ENCODE measurements around the gene ATP2B1.
"Not testable (repeated sequence)": the region's sequence is repeated elsewhere in the genome, so short reads cannot be mapped to it uniquely, and the experiment has no call there.

ATP2B1 gene

DNA sequence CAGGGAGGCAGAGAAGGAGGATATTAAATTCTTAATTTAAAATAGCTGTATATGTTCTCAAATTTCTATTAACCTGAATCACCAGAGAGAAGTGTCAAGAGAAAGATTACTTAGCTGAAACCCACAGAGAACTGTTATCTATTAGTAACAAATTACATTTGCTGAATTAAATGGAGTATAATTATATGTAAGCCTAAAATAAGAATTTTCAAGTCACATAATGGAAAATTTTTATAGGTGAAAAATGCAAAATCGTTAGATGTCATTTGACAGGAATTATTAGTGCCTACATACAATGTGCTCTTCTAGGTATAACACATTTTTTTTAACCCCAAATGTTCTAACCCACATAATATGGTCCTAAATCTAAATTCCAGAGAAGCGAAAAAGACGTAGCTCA is 4.1 kb upstream of the ATP2B1 start:
- no peak for DNase-seq (ENCODE audit: low spot score)

- no peak for DNase-seq (ENCODE audit: low spot score)
Observed at GRCh38 chr12:89710873-89711750, 2.5 kb upstream of the ATP2B1 start.

- peak; percentile 88 for DNase-seq (ENCODE audit: low spot score)
Observed at GRCh38 chr12:89709995-89710872, 1.6 kb upstream of the ATP2B1 start.

DNA sequence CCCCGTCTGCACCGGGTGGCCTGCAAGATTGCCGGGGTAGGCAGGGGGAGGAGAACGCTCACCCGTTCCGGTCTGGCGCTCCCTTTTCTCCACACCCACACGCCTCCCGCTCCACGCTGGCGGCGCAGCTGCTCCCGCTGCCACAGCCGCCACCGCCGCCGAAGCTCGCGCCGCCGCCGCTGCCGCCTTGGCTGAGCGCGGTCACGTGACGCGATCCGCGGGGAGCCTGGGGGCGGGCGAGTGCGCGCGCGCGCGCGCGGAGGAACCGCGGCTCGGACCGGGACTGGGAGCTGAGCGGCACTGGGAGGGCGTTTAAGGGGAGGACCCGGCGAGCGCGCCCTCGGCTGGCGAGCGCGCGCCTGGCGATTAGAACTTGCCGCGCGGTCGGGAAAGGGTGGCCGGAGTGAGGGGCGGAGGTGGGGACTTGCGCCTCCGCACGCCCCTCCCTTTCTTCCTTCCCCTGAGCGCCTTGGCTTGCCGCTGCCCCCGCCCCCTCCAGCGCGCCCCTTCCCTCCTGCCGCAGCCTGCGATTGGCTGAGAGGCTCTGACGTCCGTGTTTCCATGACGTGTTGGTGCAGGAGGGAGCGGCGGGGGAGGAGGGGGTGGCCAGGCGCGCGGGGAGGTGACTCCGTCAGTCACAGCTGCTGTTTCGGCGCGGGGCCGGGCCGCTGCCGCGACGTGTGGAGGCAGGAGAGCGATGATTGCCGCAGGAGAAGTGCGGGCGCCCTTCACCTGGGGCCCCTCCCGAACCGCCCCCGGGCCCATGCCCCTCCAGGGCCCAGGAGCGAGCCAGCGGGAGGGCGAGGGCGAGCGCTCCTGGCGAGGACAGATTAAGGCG is 738 bp upstream of the ATP2B1 start:
- peak; percentile 100 for DNase-seq (ENCODE audit: low spot score)

DNA sequence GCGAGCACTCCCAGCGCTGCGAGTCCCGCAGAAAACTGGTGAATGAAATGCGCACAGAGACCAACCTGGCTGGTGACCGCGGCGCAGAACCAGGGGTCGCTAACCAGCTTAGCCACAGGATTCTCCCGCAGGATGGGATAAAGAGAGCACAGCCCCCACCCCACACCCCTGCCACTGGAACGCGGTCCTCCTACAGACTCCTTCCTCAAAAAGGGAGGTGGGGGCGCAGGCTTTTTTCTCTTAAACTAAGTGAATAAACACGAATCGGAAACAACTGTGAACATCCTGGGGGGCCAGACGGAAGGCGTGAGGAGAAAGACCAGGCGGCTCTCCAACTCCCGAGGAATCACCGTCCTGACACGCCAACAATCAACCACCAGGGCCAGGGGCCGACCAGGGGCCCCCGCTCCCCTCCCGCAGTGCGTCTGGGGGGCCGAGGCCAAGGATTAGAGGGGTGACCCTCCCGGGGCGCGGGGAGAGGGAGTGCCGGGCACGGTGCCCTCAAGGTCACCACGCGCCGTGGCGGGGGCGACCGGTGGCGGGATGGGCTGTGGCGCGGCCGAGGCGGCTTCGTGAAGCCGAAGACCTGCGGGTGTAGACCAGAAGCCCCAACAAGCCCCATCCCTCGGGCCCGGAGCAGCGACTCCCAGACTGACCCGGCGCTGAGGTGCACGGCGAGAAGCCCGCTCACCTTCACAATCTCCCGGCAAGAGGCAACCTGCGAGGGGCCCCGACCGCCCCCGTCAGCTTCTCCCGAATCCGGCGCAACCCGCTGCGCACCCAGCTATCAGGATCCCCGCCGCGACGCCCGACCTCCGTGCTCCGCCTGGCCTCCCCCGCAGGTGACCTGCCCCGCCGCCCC is 704 bp downstream of the ATP2B1 start:
- DNase-seq (ENCODE audit: low spot score): peak; percentile 77

DNA sequence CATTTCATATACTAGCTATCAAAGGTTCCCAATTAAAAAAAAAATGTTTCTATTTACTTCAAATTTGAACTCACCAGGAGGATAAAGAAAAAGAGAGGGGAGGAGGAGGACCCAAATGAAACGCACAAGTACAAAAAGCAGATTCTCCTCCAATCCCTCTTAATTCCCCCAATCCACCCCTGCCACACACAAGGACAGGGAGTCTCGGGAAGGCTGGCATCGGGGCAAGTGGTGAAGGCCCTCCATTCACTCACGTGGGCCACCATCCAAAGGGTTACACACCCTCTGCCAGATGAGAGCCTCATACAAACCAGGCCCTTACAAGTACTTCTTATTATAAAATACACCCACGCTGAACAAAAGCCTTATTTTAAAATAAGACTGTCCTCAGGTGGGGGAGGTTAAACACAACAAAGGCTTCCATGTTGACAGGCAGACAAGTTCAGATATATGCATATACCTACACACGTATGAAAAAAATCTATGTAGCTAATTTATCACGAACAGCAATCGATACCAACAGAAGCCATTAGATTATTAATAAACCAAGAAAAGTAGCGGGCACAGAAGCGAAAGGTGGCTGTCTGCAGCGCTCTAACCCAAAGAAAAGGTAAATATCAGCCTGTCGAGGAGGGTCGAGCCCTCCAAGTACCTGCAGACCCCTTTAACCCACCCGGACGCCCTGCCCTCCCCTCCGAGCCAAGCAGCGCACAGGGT is 1.5 kb downstream of the ATP2B1 start:
- DNase-seq (ENCODE audit: low spot score): peak; percentile 55

DNA sequence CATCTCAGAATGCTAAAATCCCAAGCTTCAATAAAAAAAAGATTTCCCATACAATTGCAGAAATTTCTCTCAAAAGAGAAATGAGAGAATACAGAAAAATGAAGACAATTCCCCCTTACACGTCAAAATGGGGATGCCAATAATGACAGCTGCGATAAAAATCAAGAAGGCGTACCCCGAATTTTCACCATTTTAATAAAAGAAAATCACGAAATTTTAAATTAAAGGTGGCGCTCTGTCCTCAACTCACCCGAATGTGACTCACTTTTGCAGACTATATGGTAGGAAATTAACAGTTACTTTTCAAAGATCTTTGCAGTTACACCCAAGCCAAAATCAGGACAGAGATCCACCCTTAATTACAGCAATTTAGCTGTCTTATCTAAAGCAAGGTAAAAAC is 2.1 kb downstream of the ATP2B1 start:
- DNase-seq (ENCODE audit: low spot score): no peak

DNA sequence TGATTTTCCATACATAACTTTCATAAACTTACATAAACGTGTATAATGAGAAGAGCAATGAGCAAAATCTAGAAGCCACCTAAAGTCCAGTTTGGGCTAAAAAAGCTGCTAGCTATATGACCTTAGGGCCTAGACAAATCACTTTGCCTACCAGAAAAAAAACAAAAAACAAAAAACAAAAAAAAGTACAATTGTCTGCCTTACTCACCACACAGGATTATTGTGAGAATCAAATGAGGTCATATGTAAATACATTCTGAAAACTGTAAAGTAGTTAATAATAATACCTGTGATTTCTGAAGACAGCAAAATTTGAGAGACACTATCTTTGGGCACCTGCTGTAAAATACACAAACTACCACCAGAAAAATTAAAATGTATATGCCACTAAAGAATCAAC is 4.2 kb downstream of the ATP2B1 start:
- DNase-seq (ENCODE audit: low spot score): no peak

GRCh38 chr12:89703768-89704167 is 4.9 kb downstream of the ATP2B1 start:
- no peak for DNase-seq (ENCODE audit: low spot score)

DNA sequence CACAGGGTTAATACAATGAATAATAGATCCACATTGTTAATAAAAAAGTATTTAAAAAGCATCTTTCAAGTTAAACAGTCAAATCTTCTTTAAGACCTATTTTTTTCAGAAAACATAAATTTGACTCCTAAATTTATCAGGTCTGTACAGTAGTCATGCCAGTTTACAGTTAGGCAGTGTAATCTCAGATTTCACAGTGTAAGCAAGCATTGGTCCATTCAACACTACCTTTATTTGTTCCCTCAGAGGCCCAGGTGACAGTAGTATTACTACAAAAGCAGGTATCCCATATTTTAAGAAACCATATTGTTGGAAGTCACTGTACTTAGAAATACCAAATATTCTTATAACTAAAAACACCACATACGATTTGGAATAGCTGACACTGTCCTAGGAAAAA is 6.1 kb downstream of the ATP2B1 start:
- no peak for DNase-seq (ENCODE audit: low spot score)

DNA sequence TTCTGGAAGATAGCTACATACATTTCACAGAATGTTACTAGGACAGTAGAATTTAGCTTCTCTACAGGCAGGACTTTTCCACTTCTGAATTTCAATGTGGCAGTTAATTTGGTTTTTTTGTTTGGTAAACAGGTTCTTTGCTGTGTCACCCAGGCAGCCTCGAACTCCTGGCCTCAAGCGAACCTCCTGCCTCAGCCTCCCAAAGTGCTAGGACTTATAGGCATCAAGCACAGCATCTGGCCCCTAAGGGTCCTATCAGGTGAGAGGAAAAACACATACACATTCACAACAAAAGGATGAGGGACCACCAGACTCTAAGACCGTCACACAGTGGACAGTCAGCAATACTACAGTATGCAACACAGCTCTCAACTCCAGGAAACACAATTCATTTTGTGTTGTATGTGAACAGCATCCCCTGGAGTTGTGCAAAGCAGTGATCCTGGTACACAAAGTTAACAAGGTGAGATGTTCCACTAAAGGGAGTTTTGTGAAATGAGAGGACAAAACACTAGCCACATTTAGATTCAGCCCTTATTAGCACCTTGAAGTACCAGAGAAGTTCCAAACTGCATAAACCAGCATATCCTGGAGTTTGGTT is 6.9 kb downstream of the ATP2B1 start:
- no peak for DNase-seq (ENCODE audit: low spot score)

GRCh38 chr12:89700191-89700810 is 8.3 kb downstream of the ATP2B1 start:
- no peak for DNase-seq (ENCODE audit: low spot score)

GRCh38 chr12:89698607-89699006 is 10.0 kb downstream of the ATP2B1 start:
- no peak for DNase-seq (ENCODE audit: low spot score)

DNA sequence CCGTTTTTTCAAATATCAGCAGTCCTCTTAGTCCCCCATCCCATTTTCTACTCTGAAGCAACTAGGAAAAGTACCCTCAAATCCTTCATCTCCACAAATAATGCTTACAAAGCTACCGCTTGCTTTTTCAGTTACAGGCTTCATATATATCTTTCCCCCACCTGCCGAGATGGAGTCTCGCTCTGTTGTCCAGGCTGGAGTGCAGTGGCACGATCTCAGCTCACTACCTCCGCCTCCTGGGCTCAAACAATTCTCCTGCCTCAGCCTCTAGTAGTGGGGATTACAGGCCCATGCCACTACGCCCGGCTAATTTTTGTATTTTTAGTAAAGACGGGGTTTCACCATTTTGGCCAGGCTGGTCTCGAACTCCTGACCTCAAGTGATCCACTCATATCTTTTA is 10.9 kb downstream of the ATP2B1 start:
- DNase-seq (ENCODE audit: low spot score): not testable (repeated sequence)

- DNase-seq (ENCODE audit: low spot score): no peak
Observed at GRCh38 chr12:89697296-89697695, 11.3 kb downstream of the ATP2B1 start.

GRCh38 chr12:89695830-89696229 is 12.8 kb downstream of the ATP2B1 start:
- DNase-seq (ENCODE audit: low spot score): no peak

GRCh38 chr12:89695100-89695499 is 13.5 kb downstream of the ATP2B1 start:
- no peak for DNase-seq (ENCODE audit: low spot score)

DNA sequence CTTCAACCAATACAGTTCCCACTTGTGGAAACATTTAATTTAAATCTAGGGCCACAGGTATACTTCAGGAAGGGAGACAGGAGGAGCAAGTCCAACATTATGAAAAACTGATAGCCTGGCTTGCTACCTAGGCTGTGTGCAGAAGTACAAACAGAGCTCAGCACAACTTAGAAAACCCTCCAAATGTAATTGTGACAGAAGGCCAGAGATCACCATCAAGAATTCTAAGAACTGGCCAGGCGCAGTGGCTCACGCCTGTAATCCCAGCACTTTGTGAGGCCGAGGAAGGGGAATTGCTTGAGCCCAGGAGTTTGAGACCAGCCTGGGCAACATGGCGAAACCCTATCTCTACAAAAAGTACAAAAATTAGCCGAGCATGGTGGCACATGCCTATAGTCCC is 14.1 kb downstream of the ATP2B1 start:
- DNase-seq (ENCODE audit: low spot score): no peak

GRCh38 chr12:89693639-89694202 is 14.9 kb downstream of the ATP2B1 start:
- DNase-seq (ENCODE audit: low spot score): no peak
